D721Med (cell line): ENCODE results near the gene C6orf89.

Experiments used
- DNase-seq: peaks from one replicate; pipeline ENCODE4 v3.0.0; 2011; ENCODE audit warnings: low spot score; ENCODE audit not compliant: insufficient read length
- FAIRE-seq: peaks from 2 replicates; lab custom pipeline; 2011; peaks lifted over from hg19 to GRCh38; lab: Jason Lieb, UNC
- CTCF ChIP-seq: IDR thresholded peaks from 2 replicates; pipeline ENCODE4 v1.5.1; 2012; ENCODE audit warnings: mild to moderate bottlenecking, control low read depth; ENCODE audit not compliant: insufficient read depth; ENCODE audit errors: missing control alignments

Gene C6orf89

GRCh38 chr6:36970892-36971842 lies 85.4 kb downstream of the C6orf89 start:
- no peak for TF ChIP-seq CTCF
- DNase-seq (no peak), FAIRE-seq (no peak)

GRCh38 chr6:36971921-36972673 lies 86.3 kb downstream of the C6orf89 start:
- no peak for DNase-seq
- no peak for FAIRE-seq
- TF ChIP-seq CTCF, result no peak

DNA sequence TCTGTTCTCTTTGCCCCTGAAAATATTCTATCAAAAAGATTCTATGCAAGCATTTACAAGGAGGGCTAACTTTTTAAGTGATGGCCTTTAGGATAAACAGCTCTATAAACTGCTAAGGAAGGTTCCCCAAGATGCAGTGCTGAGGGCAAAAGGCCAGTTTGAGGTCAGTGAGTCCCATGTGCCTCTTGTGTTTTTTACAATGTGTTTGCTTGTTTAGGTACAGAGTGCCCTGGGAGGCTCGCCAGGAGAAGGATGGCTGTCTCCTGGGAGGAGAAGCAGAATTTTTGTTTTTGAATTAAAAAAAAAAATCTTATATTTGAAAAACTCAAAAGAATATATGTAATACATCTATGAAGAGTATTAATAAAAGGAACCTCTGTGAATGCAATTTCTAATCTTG lies 87.4 kb downstream of the C6orf89 start:
- DNase-seq, result no peak
- FAIRE-seq, result no peak
- TF ChIP-seq CTCF, result no peak

- DNase-seq (no peak), FAIRE-seq (no peak)
- TF ChIP-seq CTCF, result no peak
Measured at GRCh38 chr6:36973647-36974046, 87.9 kb downstream of the C6orf89 start.

DNA sequence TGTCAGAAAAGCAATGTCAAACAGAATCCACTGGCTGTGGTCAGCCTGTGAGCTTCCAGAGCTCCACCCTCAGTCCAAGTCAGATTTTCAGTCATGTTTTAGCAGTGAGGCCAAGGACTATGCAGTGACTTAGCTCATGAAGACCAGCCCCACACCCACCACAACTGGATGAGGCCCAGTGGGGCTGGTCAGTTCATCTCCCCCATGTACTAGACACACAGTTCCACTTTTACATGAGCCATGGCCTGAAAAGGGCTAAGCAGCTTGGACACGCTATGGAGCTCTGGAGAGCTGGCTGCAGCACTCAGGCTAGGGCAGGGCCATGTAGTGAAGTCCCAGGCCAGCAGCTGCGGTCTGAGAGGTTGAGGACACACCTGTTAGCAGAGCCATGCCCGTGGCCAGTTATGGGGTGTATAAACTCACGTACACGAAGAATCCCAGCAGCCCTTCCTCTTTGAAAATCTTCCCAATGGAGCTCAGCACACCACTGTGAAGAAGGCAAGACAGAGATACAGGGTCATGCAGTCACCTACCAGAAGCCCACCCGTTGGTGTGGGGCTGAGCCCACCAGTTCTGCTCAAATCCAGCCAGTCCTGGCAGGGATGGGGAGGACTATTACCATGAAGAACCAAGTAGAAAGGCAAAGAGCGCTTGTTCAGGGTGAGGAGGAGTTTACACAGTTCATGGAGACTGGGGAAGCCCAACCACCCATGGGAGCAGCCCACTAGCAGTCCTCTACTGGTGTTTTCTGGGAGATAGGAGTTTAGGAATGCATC lies 89.7 kb downstream of the C6orf89 start:
- no peak for FAIRE-seq
- no peak for TF ChIP-seq CTCF
- no peak for DNase-seq

- DNase-seq, result no peak
- FAIRE-seq, result no peak
- no peak for TF ChIP-seq CTCF
Measured at GRCh38 chr6:36976007-36976264, 90.2 kb downstream of the C6orf89 start.
